Activated naive CD8-positive, alpha-beta T cell treated with anti-CD3 and anti-CD28 coated beads, Interleukin-2, amount 10 ng/mL, durations not matched to agents 7 days and 5 days (primary cell): ENCODE measurements around the gene PCDH18. TPM values are rescaled to one million over a fixed set of nuclear protein-coding genes. Genes with fewer than 3 reads are reported as not detected.

Experiments used
- ATAC-seq: fragments of 150-1000 bp; cut with Tn5 transposase; one replicate; pipeline ENCODE4 v1.10.0; 2021; ENCODE audit warnings: low read depth, moderate library complexity
- POLR2A ChIA-PET: fragments of 350-600 bp; sonication (Branson Sonifier 250); formaldehyde crosslinking; loops from one replicate; lab custom pipeline; 2021; ENCODE audit warnings: antibody characterized with exemption; lab: Charles Lee
- DNase-seq: peaks from one replicate; pipeline ENCODE4 v3.0.0; 2021
- H3K27ac Mint-ChIP-seq: one replicate; pipeline ENCODE4 v1.8.0; 2022; ENCODE audit warnings: mild to moderate bottlenecking, mixed read lengths
- H3K27me3 Mint-ChIP-seq: one replicate; pipeline ENCODE4 v1.8.0; 2022; ENCODE audit warnings: mild to moderate bottlenecking, moderate library complexity, mixed read lengths
- H3K36me3 Mint-ChIP-seq: one replicate; pipeline ENCODE4 v1.8.0; 2021; ENCODE audit warnings: mild to moderate bottlenecking, mixed read lengths
- H3K4me1 Mint-ChIP-seq: one replicate; pipeline ENCODE4 v1.8.0; 2021; ENCODE audit warnings: mixed read lengths
- H3K4me3 Mint-ChIP-seq: one replicate; pipeline ENCODE4 v1.8.0; 2022; ENCODE audit warnings: mild to moderate bottlenecking, moderate library complexity, mixed read lengths
- H3K9me3 Mint-ChIP-seq: one replicate; pipeline ENCODE4 v1.8.0; 2021; ENCODE audit warnings: mixed read lengths
- total RNA-seq, 2 experiments: library from RNA; stranded (reverse); gene quantifications; one replicate each; pipeline ENCODE4 v1.2.3, GENCODE V29; 2021

PCDH18 gene
- total RNA-seq, 2 experiments from 2014 or later: not detected

GRCh38 chr4:137536789-137537561 lies 4.7 kb upstream of the PCDH18 start:
- no peak overlapping the region for H3K4me3 Mint-ChIP-seq
- no peak overlapping the region for H3K27ac Mint-ChIP-seq
- no peaks in the 10 kb centered on the region for H3K36me3 Mint-ChIP-seq
- peaks cover 2% of the 10 kb centered on the region for H3K9me3 Mint-ChIP-seq
- no peaks in the 10 kb centered on the region for H3K27me3 Mint-ChIP-seq
- no peak for DNase-seq
- no peak for ATAC-seq
- H3K4me1 Mint-ChIP-seq: peaks cover 3% of the 10 kb centered on the region
- POLR2A ChIA-PET: no interaction called here

DNA sequence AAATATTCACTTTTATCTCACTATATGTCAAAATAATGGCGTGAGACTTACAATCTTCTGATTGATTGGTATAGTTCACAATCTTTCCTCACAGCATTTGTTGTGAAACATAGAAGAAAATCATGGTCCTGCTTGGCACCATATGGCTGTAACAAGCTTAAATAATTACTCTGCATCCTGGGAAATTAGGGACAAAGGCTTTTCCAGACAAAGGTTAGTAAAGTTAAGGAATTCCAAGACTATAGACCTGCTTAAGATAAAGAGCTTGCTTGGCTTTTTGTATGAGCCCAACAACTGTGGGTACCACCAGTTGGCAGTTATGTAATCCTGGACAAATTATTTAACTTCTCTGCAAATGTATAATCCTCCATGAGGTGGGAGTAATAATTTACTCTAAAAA lies 3.4 kb upstream of the PCDH18 start:
- Mint-ChIP-seq H3K9me3 (peaks cover 2% of the 10 kb centered on the region), H3K36me3 (no peaks in the 10 kb centered on the region), H3K27me3 (no peaks in the 10 kb centered on the region), H3K4me3 (no peak overlapping the region), H3K4me1 (peaks cover 2% of the 10 kb centered on the region), H3K27ac (no peak overlapping the region)
- POLR2A ChIA-PET: no interaction called here
- DNase-seq (no peak), ATAC-seq (no peak)

GRCh38 chr4:137534516-137534915 lies 2.2 kb upstream of the PCDH18 start:
- ATAC-seq: no peak
- peaks cover 2% of the 10 kb centered on the region for H3K4me1 Mint-ChIP-seq
- no peak overlapping the region for H3K4me3 Mint-ChIP-seq
- peaks cover 2% of the 10 kb centered on the region for H3K9me3 Mint-ChIP-seq
- no peaks in the 10 kb centered on the region for H3K36me3 Mint-ChIP-seq
- DNase-seq: no peak
- no peaks in the 10 kb centered on the region for H3K27me3 Mint-ChIP-seq
- no peak overlapping the region for H3K27ac Mint-ChIP-seq
- POLR2A ChIA-PET: no interaction called here

DNA sequence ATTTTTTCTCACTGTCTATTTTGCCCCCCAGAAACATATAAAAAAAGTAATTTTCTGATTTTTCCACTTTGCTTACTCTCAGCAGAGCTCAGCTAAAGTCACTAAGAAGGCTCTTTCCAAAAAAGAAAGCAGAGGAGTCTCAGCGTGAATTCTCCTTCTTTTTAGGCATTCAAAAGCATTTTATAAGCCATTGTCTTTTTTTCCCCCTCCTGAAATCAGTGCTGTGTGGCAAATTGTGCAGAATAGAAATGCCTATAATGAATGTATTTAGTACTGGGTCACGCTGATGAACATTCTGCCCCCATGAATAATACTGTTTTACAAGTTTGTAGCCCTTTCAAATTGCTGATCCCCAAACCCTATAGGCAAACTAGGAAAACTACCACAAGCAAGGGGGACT lies 1.6 kb upstream of the PCDH18 start:
- POLR2A ChIA-PET: no interaction called here
- no peak overlapping the region for H3K27ac Mint-ChIP-seq
- H3K36me3 Mint-ChIP-seq: no peaks in the 10 kb centered on the region
- no peaks in the 10 kb centered on the region for H3K27me3 Mint-ChIP-seq
- H3K4me1 Mint-ChIP-seq: peaks cover 2% of the 10 kb centered on the region
- no peak overlapping the region for H3K4me3 Mint-ChIP-seq
- no peak for DNase-seq
- peaks cover 2% of the 10 kb centered on the region for H3K9me3 Mint-ChIP-seq
- no peak for ATAC-seq

DNA sequence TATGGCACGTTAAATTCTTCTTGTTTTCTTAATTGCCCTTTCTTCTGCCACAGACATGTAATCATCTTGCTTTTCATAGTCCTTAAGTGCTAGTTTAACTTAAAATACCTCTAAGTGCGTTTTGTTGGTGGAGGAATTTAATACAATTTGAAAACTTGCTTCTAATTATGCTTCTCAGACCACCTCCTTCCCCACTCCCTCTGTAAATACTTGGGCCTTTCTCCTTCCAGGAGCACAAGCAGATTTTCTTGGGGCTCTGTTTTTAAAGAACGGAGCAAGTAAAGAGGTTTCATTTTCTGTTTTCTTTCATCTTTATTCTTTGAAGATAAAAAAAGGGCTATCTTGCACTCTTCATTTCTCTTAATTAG lies 559 bp upstream of the PCDH18 start:
- ATAC-seq: peak; percentile 22
- Mint-ChIP-seq H3K27me3 (no peaks in the 10 kb centered on the region), H3K4me3 (no peak overlapping the region), H3K27ac (no peak overlapping the region), H3K4me1 (peaks cover 2% of the 10 kb centered on the region), H3K9me3 (peaks cover 2% of the 10 kb centered on the region), H3K36me3 (no peaks in the 10 kb centered on the region)
- no peak for DNase-seq
- POLR2A ChIA-PET: no interaction called here

DNA sequence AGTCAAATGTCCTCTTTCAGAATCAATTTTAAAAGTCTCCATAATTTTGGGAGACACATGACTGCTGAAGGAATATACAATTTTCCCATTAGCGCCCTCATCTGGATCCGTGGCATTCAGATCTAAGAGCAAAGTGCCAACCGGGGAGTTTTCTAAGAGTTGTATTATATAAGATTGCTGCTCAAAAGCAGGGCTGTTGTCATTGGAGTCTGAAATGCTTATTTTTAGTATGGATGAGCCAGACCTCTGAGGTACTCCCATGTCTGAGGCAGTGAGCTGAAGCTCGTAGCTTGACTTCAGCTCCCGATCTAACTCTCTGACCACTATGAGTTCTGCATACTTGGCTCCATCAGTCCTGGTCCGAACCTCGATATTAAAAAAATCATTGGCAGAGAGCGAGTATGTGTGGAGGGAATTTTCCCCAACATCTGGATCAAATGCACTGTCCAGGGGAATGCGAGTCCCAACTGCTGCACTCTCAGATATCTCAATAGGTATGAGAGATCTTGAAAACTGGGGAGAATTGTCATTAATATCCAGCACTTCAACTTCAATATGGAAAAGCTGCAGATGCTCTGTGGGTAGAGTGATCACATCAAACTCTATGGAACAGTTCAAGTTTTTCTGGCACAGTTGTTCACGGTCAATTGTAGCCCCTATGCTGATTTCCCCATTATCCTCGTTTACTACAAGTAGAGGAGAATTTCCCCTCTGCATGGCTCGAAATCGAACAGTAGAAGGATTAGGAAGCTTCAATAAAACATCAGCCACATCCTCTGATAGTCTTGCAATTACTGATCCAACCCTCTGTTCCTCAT lies 917 bp downstream of the PCDH18 start:
- Mint-ChIP-seq H3K27me3 (no peaks in the 10 kb centered on the region), H3K27ac (no peak overlapping the region)

GRCh38 chr4:137530176-137530575 lies 2.1 kb downstream of the PCDH18 start:
- H3K27ac Mint-ChIP-seq: no peak overlapping the region
- ATAC-seq (no peak), DNase-seq (no peak)
- H3K9me3 Mint-ChIP-seq: no peaks in the 10 kb centered on the region
- H3K4me1 Mint-ChIP-seq: peaks cover 2% of the 10 kb centered on the region
- H3K27me3 Mint-ChIP-seq: no peaks in the 10 kb centered on the region
- no peak overlapping the region for H3K4me3 Mint-ChIP-seq
- no peaks in the 10 kb centered on the region for H3K36me3 Mint-ChIP-seq
- POLR2A ChIA-PET: no interaction called here

More for the DNA sequence above, 917 bp downstream of the PCDH18 start:
- ATAC-seq: no peak
- H3K36me3 Mint-ChIP-seq: no peaks in the 10 kb centered on the region
- peaks cover 2% of the 10 kb centered on the region for H3K4me1 Mint-ChIP-seq
- POLR2A ChIA-PET: no interaction called here
- H3K9me3 Mint-ChIP-seq: no peaks in the 10 kb centered on the region
- H3K4me3 Mint-ChIP-seq: no peak overlapping the region
- DNase-seq: no peak

- peaks cover 2% of the 10 kb centered on the region for H3K4me1 Mint-ChIP-seq
- H3K9me3 Mint-ChIP-seq: no peaks in the 10 kb centered on the region
- DNase-seq (no peak), ATAC-seq (no peak)
- H3K27me3 Mint-ChIP-seq: no peaks in the 10 kb centered on the region
- POLR2A ChIA-PET: no interaction called here
- no peak overlapping the region for H3K27ac Mint-ChIP-seq
- H3K4me3 Mint-ChIP-seq: no peak overlapping the region
- no peaks in the 10 kb centered on the region for H3K36me3 Mint-ChIP-seq
Measured at GRCh38 chr4:137529432-137529831, 2.9 kb downstream of the PCDH18 start.

DNA sequence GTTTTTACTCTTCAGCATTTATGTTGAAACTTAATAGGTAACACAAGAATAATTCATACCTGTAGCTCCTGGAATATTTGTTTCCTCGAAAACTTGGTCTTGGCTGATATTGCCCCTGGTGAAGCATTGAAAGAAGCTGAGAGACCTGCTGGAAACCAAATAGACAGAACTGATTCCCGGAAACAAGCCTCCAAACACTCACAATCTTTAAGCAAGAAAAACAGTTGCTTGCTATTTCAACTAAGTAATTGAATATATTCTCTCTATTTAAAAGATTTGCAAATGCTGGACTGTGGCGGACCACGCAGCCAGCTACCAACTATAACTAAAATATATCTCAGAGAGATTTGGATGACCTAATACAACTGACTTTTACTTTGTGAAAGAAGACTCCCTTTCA lies 3.6 kb downstream of the PCDH18 start:
- Mint-ChIP-seq H3K9me3 (no peaks in the 10 kb centered on the region), H3K27me3 (no peaks in the 10 kb centered on the region), H3K36me3 (no peaks in the 10 kb centered on the region), H3K4me1 (peaks cover 2% of the 10 kb centered on the region), H3K4me3 (no peak overlapping the region), H3K27ac (no peak overlapping the region)
- POLR2A ChIA-PET: no interaction called here
- ATAC-seq: no peak
- no peak for DNase-seq

DNA sequence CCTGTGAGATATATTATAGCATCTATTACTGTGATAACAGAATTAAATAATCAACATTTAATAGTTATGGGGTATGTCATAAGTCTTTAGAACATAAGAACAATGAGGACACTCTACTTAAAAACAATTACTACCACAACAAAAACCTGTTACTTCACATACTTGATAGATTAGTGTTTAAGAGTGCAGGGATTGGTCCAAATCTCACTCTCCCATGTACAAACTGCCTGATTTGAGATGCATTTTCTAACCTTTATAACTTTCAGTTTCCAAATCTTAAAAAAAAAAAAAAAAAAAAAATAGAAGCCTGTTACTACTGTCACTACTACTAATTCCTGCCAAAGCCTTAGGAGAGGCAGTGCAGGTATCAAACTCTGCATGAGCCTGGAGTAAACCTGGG lies 5.6 kb downstream of the PCDH18 start:
- H3K27me3 Mint-ChIP-seq: no peaks in the 10 kb centered on the region
- no peak for ATAC-seq
- DNase-seq: no peak
- H3K4me1 Mint-ChIP-seq: no peaks in the 10 kb centered on the region
- H3K36me3 Mint-ChIP-seq: no peaks in the 10 kb centered on the region
- no peak overlapping the region for H3K4me3 Mint-ChIP-seq
- POLR2A ChIA-PET: no interaction called here
- H3K27ac Mint-ChIP-seq: no peak overlapping the region
- no peaks in the 10 kb centered on the region for H3K9me3 Mint-ChIP-seq

DNA sequence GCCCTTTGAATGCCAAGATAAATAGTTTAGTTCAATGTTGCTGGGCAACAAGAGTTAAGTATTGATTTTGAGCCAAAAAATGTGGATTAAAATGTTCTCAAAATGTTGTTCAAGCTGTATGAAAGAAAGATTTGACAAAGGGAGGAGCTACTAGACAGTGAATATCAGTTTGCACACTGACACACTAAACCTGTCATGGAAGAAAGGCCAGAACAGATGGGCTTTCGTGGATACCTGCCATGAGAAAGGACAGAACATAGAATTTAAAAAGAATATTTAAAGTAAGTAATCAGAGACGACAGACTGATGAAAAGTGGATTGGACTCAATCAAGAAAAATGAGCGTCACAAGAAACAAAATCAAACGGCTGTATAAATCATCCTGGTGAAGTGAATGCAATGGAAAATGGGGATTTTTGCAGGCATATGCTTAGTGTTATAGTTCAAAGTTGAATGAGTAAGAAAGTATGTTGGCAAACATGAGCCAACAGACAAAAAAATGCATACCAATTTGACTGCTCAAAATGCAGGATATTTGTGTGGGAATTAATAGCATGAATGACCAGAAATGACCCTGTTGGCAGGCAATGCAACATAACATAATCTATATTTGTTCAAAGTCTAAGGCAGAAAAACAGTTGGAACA lies 7.4 kb downstream of the PCDH18 start:
- H3K9me3 Mint-ChIP-seq: no peaks in the 10 kb centered on the region
- no peaks in the 10 kb centered on the region for H3K27me3 Mint-ChIP-seq
- DNase-seq (no peak), ATAC-seq (no peak)
- H3K4me1 Mint-ChIP-seq: no peaks in the 10 kb centered on the region
- POLR2A ChIA-PET: no interaction called here
- no peaks in the 10 kb centered on the region for H3K36me3 Mint-ChIP-seq
- H3K4me3 Mint-ChIP-seq: no peak overlapping the region
- no peak overlapping the region for H3K27ac Mint-ChIP-seq

- Mint-ChIP-seq H3K27ac (no peak overlapping the region), H3K27me3 (no peaks in the 10 kb centered on the region), H3K36me3 (no peaks in the 10 kb centered on the region), H3K9me3 (no peaks in the 10 kb centered on the region), H3K4me1 (no peaks in the 10 kb centered on the region), H3K4me3 (no peak overlapping the region)
- POLR2A ChIA-PET: no interaction called here
- no peak for DNase-seq
- no peak for ATAC-seq
Measured at GRCh38 chr4:137523329-137523728, 9.0 kb downstream of the PCDH18 start.

DNA sequence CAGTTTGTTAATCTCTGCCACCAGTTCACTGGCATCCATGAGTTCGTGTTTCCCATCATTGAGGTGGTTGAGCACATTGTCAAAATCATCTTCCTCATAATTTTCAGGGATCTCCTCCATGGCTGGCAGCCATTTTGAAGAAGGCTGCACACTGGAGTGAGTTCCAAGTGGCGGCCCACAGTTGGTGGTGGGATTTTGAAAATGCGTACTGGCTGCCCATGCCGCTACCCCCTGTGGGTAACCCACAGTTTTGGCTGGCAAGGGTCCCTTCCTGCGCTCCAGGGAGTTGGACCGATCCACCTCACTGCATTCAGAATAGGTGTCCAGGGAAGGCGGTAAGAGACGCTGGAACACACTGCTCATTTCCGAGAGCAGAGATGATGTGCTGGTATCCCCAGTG lies 11.2 kb downstream of the PCDH18 start:
- DNase-seq (no peak), ATAC-seq (no peak)
- H3K36me3 Mint-ChIP-seq: no peaks in the 10 kb centered on the region
- no peaks in the 10 kb centered on the region for H3K4me1 Mint-ChIP-seq
- H3K4me3 Mint-ChIP-seq: no peak overlapping the region
- no peak overlapping the region for H3K27ac Mint-ChIP-seq
- POLR2A ChIA-PET: no interaction called here
- no peaks in the 10 kb centered on the region for H3K27me3 Mint-ChIP-seq
- H3K9me3 Mint-ChIP-seq: no peaks in the 10 kb centered on the region

- POLR2A ChIA-PET: no interaction called here
- Mint-ChIP-seq H3K36me3 (no peaks in the 10 kb centered on the region), H3K4me1 (no peaks in the 10 kb centered on the region), H3K9me3 (no peaks in the 10 kb centered on the region), H3K4me3 (no peak overlapping the region), H3K27ac (no peak overlapping the region), H3K27me3 (no peaks in the 10 kb centered on the region)
- DNase-seq (no peak), ATAC-seq (no peak)
Measured at GRCh38 chr4:137519406-137519805, 12.9 kb downstream of the PCDH18 start.
